Activated CD4-positive, alpha-beta T cell treated with anti-CD3 and anti-CD28 coated beads, Interleukin-2, amount 10 ng/mL, durations not matched to agents 7 days and 5 days (primary cell): ENCODE data around the gene PDHX. TPM values are rescaled to one million over a fixed set of nuclear protein-coding genes. Genes with fewer than 3 reads are reported as not detected.
"Not testable (repeated sequence)": the region's sequence is repeated elsewhere in the genome, so short reads cannot be mapped to it uniquely, and the experiment has no call there.

Experiments used
- CTCF ChIA-PET: fragments of 350-600 bp; sonication (Branson Sonifier 250); formaldehyde crosslinking; loops from one replicate; lab custom pipeline; 2021; ENCODE audit warnings: antibody characterized with exemption; lab: Charles Lee
- POLR2A ChIA-PET: fragments of 350-600 bp; sonication (Branson Sonifier 250); formaldehyde crosslinking; loops from one replicate; lab custom pipeline; 2021; ENCODE audit warnings: antibody characterized with exemption; lab: Charles Lee
- DNase-seq: peaks from one replicate; pipeline ENCODE4 v3.0.0-alpha.2; 2020
- H3K27ac Mint-ChIP-seq: one replicate; pipeline ENCODE4 v1.8.0; 2021; ENCODE audit warnings: mild to moderate bottlenecking, moderate library complexity, mixed read lengths
- H3K27me3 Mint-ChIP-seq: one replicate; pipeline ENCODE4 v1.8.0; 2021; ENCODE audit warnings: mixed read lengths
- H3K36me3 Mint-ChIP-seq: one replicate; pipeline ENCODE4 v1.8.0; 2021; ENCODE audit warnings: low read depth, mixed read lengths
- H3K4me1 Mint-ChIP-seq: one replicate; pipeline ENCODE4 v1.8.0; 2021; ENCODE audit warnings: mixed read lengths
- H3K4me3 Mint-ChIP-seq: one replicate; pipeline ENCODE4 v1.8.0; 2021; ENCODE audit warnings: mild to moderate bottlenecking, moderate library complexity, mixed read lengths
- H3K9me3 Mint-ChIP-seq: one replicate; pipeline ENCODE4 v1.8.0; 2021; ENCODE audit warnings: mixed read lengths
- total RNA-seq, 2 experiments: library from RNA; stranded (reverse); gene quantifications; one replicate each; pipeline ENCODE4 v1.2.3, GENCODE V29; 2021

Gene PDHX
- total RNA-seq, 2 experiments from 2014 or later = 25.3 to 27.7 TPM

DNA sequence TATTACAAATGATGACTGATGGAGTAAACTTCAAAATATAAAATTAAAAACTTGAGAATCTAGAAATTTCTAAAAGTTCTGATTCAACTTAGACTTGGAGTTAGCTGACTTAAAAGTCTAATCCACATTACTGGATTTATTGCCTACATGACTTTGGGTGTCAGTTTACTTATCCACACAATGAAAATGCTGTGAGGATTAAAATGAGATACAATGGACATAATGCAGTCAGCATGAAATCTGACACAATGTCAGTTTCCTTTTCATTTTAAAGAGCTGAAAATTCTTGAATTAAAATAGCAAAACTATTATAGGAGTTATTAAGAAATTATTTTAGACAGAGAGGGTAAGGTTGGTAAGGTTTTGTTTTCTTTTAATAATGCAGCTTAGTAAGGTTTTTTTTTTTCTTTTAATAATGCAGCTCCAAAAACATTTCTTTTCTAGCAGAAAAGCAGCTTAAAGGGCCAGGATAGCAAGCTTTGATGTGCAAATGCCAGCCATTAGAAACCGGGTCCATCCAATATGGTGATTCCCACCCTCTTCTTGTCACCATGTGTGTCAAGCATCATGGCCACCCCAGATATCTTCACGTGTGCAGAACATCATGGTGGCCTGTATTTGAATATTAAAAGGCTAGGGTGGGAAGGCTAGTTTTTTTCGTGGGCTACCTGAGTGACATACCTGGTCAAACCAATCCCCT, 19.1 kb upstream of the PDHX start:
- Mint-ChIP-seq H3K27ac (no peak overlapping the region), H3K9me3 (peaks cover 38% of the 10 kb centered on the region), H3K27me3 (no peaks in the 10 kb centered on the region), H3K36me3 (peaks cover 27% of the 10 kb centered on the region), H3K4me3 (no peak overlapping the region), H3K4me1 (no peaks in the 10 kb centered on the region)
- POLR2A ChIA-PET = no interaction called here
- CTCF ChIA-PET = interaction anchor here (1.6 kb wide), 1 partner anchor 385 kb away, joined by 3 read pairs; no protein-coding TSS in a partner anchor
- DNase-seq = no peak

GRCh38 chr11:34898474-34898873, 17.9 kb upstream of the PDHX start:
- Mint-ChIP-seq H3K27ac (no peak overlapping the region), H3K27me3 (no peaks in the 10 kb centered on the region), H3K4me3 (no peak overlapping the region), H3K4me1 (no peaks in the 10 kb centered on the region), H3K9me3 (peaks cover 44% of the 10 kb centered on the region), H3K36me3 (peaks cover 33% of the 10 kb centered on the region)
- DNase-seq = no peak
- ChIA-PET POLR2A (no interaction called here), CTCF (interaction anchor here (1.0 to 1.6 kb wide), 2 partner anchors 59 to 386 kb away, joined by 3 read pairs; no protein-coding TSS in a partner anchor)

DNA sequence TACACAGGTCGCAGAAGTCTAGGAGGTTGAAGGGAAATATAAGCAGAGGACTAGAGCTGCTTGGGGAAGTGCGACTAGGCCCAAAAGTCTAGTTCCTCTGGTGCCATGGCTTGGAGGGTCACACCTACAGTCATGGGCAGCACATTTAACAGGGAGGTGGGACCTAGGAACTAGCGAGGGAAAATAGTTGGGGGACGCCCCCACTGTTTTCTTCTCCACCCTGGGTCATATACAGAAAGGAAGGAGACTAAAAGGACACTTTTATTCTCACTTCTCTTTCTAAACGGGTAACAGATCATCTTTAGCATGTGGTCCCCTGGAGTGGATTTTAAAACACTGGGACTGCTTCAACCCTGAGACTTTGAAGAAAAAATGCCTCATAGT, 16.8 kb upstream of the PDHX start:
- ChIA-PET CTCF (interaction anchor here (1.0 to 1.4 kb wide), 2 partner anchors 57 to 464 kb away, joined by 3 read pairs; no protein-coding TSS in a partner anchor), POLR2A (no interaction called here)
- Mint-ChIP-seq H3K4me1 (no peaks in the 10 kb centered on the region), H3K36me3 (peaks cover 36% of the 10 kb centered on the region), H3K9me3 (peaks cover 47% of the 10 kb centered on the region), H3K27ac (no peak overlapping the region), H3K27me3 (no peaks in the 10 kb centered on the region), H3K4me3 (no peak overlapping the region)
- no peak for DNase-seq

- POLR2A ChIA-PET = no interaction called here
- H3K27me3 Mint-ChIP-seq = no peaks in the 10 kb centered on the region
- peaks cover 38% of the 10 kb centered on the region for H3K9me3 Mint-ChIP-seq
- no peaks in the 10 kb centered on the region for H3K4me1 Mint-ChIP-seq
- no peak for DNase-seq
- H3K4me3 Mint-ChIP-seq = no peak overlapping the region
- no peak overlapping the region for H3K27ac Mint-ChIP-seq
- CTCF ChIA-PET = interaction anchor here (1.1 kb wide), 1 partner anchor 433 kb away, joined by 3 read pairs; no protein-coding TSS in a partner anchor
- H3K36me3 Mint-ChIP-seq = peaks cover 23% of the 10 kb centered on the region
Measured at GRCh38 chr11:34904421-34904955, 11.9 kb upstream of the PDHX start.

DNA sequence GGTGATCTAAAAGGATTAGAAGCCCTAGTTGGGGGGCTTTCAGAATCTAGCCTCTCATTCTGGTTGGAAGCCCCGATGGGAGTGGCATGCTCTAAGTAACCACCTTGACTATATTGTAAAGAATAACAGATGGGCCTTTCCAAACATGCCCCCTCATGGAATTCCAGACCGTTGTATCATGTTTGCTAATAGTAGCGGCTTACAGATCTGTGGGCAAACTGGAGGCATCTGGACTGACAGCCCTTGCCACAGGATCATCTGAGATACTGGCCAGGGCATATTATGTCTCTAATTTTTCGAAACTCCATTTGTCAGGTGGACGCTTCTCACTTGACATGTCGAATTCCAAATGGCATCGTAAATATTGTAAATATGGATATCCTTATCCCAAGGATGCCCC, 10.8 kb upstream of the PDHX start:
- peaks cover 14% of the 10 kb centered on the region for H3K36me3 Mint-ChIP-seq
- peaks cover 27% of the 10 kb centered on the region for H3K9me3 Mint-ChIP-seq
- no peak overlapping the region for H3K4me3 Mint-ChIP-seq
- no peaks in the 10 kb centered on the region for H3K4me1 Mint-ChIP-seq
- ChIA-PET POLR2A (no interaction called here), CTCF (no interaction called here)
- no peak for DNase-seq
- H3K27me3 Mint-ChIP-seq = no peaks in the 10 kb centered on the region
- no peak overlapping the region for H3K27ac Mint-ChIP-seq

- Mint-ChIP-seq H3K27ac (no peak overlapping the region), H3K4me1 (no peaks in the 10 kb centered on the region), H3K36me3 (peaks cover 17% of the 10 kb centered on the region), H3K9me3 (peaks cover 13% of the 10 kb centered on the region), H3K4me3 (no peak overlapping the region), H3K27me3 (no peaks in the 10 kb centered on the region)
- DNase-seq = no peak
- CTCF ChIA-PET = no interaction called here
- POLR2A ChIA-PET = no interaction called here
Measured at GRCh38 chr11:34907934-34908593, 8.4 kb upstream of the PDHX start.

- CTCF ChIA-PET = interaction anchor here (1.1 to 1.3 kb wide), 2 partner anchors 396 to 476 kb away, joined by 3 read pairs; partner anchors contain the start of gene ELF5
- no peak overlapping the region for H3K4me3 Mint-ChIP-seq
Measured at GRCh38 chr11:34909415-34909814, 7.0 kb upstream of the PDHX start.

DNA sequence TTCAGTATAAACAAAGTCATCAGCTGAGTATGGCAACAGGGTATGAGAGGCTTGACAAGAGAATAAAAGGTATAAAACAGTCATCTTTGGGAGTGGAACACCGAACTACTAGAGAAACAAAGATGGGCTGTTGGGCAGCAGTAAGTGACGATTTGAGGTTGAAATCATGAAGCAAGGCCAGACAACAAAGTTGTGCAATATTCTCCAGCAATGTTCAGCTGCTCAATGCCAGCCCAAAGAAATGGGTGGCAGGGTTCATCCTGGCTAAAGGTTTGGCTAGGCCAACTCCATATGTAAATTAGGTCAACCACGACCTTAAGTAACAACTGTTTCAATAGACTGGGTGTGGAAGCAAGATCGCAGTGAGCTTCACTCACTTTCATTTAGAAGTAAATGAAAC, 6.5 kb upstream of the PDHX start:
- Mint-ChIP-seq H3K36me3 (peaks cover 20% of the 10 kb centered on the region), H3K4me3 (no peak overlapping the region), H3K9me3 (peaks cover 4% of the 10 kb centered on the region), H3K27me3 (no peaks in the 10 kb centered on the region), H3K27ac (no peak overlapping the region), H3K4me1 (peaks cover 5% of the 10 kb centered on the region)
- ChIA-PET CTCF (interaction anchor here (1.1 to 1.3 kb wide), 2 partner anchors 397 to 475 kb away, joined by 3 read pairs; partner anchors contain the start of gene ELF5), POLR2A (no interaction called here)
- DNase-seq = no peak

More at GRCh38 chr11:34909415-34909814, 7.0 kb upstream of the PDHX start:
- POLR2A ChIA-PET = no interaction called here
- Mint-ChIP-seq H3K4me1 (peaks cover 4% of the 10 kb centered on the region), H3K27me3 (no peaks in the 10 kb centered on the region), H3K27ac (no peak overlapping the region), H3K36me3 (peaks cover 20% of the 10 kb centered on the region), H3K9me3 (peaks cover 6% of the 10 kb centered on the region)
- DNase-seq = no peak

DNA sequence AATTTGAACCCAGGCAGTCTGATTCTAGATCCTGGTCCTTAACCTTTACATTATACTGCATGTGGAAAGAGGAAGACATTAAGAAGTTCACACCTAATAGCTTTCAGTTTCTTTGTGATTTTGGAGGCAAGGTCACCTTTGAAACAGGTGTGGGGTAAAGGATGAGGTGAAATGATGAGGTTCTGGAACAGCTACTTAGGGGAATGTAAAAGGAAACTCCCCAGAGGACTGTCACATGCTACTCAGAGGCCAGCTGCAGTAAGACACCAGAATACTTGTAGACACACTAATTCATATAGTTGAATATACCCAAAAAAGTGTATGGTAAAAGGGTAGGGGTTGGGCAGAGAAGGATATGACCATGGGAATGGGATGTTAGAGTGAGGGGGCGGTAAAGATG, 5.6 kb upstream of the PDHX start:
- peaks cover 24% of the 10 kb centered on the region for H3K36me3 Mint-ChIP-seq
- POLR2A ChIA-PET = no interaction called here
- CTCF ChIA-PET = interaction anchor here (1.3 kb wide), 1 partner anchor 398 kb away, joined by 3 read pairs; the partner anchor contains the start of gene ELF5

GRCh38 chr11:34911676-34912075, 4.7 kb upstream of the PDHX start:
- ChIA-PET CTCF (no interaction called here), POLR2A (no interaction called here)
- no peak overlapping the region for H3K27ac Mint-ChIP-seq
- peaks cover 12% of the 10 kb centered on the region for H3K4me1 Mint-ChIP-seq
- no peak overlapping the region for H3K4me3 Mint-ChIP-seq
- no peak for DNase-seq
- H3K36me3 Mint-ChIP-seq = peaks cover 24% of the 10 kb centered on the region
- H3K9me3 Mint-ChIP-seq = no peaks in the 10 kb centered on the region
- no peaks in the 10 kb centered on the region for H3K27me3 Mint-ChIP-seq

More for the DNA sequence above, 5.6 kb upstream of the PDHX start:
- Mint-ChIP-seq H3K9me3 (no peaks in the 10 kb centered on the region), H3K4me3 (no peak overlapping the region), H3K27me3 (no peaks in the 10 kb centered on the region), H3K4me1 (peaks cover 12% of the 10 kb centered on the region), H3K27ac (no peak overlapping the region)
- no peak for DNase-seq

- H3K9me3 Mint-ChIP-seq, POLR2A ChIA-PET, H3K27me3 Mint-ChIP-seq, H3K4me3 Mint-ChIP-seq, DNase-seq, H3K27ac Mint-ChIP-seq: not testable (repeated sequence)
- peaks cover 28% of the 10 kb centered on the region for H3K4me1 Mint-ChIP-seq
- CTCF ChIA-PET = interaction anchor here (1.0 kb wide), 1 partner anchor 26 kb away, joined by 3 read pairs; no protein-coding TSS in a partner anchor
- peaks cover 23% of the 10 kb centered on the region for H3K36me3 Mint-ChIP-seq
Measured at GRCh38 chr11:34913556-34913955, 2.9 kb upstream of the PDHX start.

- Mint-ChIP-seq H3K4me1 (peaks cover 31% of the 10 kb centered on the region), H3K27ac (peak overlapping the region; percentile 97), H3K36me3 (peaks cover 23% of the 10 kb centered on the region), H3K9me3 (no peaks in the 10 kb centered on the region), H3K4me3 (peak overlapping the region; percentile 98), H3K27me3 (no peaks in the 10 kb centered on the region)
- DNase-seq = no peak
- POLR2A ChIA-PET = interaction anchor here (0.7 kb wide), 2 partner anchors 23 to 44 kb away, joined by 3 to 6 read pairs; no protein-coding TSS in a partner anchor
- CTCF ChIA-PET = interaction anchor here (1.6 kb wide), 1 partner anchor 10 kb away, joined by 3 read pairs; no protein-coding TSS in a partner anchor
Measured at GRCh38 chr11:34915136-34916014, 1.0 kb upstream of the PDHX start.
